Measurements from ENCODE around the gene GFOD1. TPM values are rescaled to one million over a fixed set of nuclear protein-coding genes. Genes with fewer than 3 reads are reported as not detected.

Gene GFOD1, protein sequence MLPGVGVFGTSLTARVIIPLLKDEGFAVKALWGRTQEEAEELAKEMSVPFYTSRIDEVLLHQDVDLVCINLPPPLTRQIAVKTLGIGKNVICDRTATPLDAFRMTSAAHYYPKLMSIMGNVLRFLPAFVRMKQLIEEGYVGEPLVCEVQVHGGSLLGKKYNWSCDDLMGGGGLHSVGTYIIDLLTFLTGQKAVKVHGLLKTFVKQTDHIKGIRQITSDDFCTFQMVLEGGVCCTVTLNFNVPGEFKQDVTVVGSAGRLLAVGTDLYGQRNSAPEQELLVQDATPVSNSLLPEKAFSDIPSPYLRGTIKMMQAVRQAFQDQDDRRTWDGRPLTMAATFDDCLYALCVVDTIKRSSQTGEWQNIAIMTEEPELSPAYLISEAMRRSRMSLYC
- 1.8 TPM in 2 replicates for total RNA-seq (2014; rRNA removed; shearing (Covaris generic))

DNA sequence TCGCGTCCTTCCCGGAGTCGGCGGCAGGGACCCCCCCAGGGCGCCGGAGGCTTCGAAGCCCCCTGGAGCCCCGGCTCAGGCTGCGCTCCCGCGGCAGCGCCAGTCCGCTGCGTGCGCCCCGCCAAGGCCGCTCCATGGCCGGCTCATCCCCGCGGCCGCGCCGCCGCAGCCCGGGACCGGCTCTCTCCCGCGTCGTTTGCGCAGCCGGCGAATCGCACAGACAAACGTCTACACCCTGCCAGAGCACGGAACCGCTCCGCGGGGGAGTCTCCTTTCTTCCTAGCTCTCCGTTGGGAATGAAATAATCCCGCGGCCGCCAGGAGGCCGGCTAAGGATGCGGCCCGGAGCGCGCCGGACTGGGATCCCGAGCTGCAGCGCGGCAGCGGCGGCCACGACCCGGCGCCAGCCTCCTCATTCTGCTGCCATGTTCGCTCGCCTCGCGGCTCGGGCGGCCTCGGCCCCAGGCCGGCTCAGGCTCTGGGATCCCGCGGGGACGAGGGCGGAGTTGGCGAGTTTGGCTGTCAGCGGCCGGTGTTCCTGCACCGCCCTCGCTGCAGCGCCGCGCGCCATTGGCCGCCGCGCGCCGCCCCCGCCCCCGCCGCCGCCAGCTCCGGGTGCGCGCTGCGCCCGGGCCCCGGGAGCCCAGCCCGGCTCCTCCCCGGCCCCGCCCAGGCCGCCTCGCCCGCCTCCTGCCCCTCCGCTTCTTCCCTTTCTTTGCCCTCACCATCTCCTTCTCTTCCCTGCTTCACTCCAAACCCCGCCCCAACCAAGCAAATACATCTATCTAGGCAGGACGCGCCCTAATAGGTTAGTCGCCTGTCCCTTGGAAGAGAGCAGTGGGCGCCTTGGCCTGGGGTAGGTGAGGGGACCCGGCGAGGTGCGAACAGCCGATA lies at the start of gene GFOD1:
GFOD1 (minus strand) TSS at position 479 of the 893 bp plus-strand sequence. CDS start 710 bp downstream, outside the sequence.
- DNase-seq (ENCODE audit: low read depth): peak; percentile 86

DNA sequence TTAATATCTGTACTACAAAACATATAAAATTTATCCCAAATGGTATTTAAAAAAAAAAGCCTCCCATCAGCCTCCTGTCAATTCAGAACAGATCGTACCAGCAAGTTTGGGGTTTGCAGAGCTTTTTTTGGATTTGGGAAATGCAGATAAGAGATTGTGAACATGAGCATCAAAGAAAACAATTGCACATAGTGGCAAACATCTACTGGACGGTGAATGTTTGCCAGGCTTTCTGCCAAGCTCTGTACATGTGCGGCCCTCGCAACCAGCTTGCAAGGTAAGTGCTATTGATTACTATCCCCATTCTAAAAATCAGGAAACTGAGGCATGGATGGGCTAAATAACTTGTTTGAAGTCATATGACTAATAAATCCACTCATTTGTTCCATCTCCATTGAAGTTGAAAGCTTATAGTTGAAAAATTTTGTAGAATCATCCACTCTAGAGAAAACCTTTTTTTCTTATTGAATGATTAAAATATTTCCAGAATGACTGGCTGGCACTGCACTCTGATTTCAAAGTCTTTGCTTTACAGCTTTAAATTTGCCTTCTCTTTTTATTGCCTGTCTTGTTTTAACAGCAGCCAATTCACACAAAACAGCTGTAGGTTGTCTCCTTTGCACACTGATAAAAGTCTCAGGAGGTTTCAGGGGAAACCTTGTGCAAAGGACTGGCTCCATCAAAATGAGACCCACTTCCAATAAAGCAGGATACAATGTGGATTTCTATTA lies 49.6 kb upstream of the GFOD1 start:
- DNase-seq (ENCODE audit: low read depth): no peak

DNA sequence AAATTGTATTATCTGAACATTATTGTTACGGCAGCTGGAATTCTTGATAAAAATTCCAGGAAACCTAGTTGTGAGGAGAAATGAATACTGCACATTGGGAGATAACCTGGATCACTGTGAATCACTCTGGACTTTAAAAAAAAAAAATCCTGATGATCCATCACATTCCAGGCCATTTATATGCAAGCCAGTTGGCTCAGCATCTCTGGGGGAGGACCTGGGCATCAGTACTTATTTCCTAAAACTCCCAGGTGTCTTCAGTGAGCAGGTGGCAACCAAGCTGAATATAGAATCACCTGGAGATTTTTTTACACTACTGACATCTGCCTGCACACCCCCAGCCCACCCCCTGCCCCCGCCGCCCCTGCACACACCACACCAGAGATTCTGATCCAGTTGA lies 47.9 kb upstream of the GFOD1 start:
- no peak for DNase-seq (ENCODE audit: low read depth)

DNA sequence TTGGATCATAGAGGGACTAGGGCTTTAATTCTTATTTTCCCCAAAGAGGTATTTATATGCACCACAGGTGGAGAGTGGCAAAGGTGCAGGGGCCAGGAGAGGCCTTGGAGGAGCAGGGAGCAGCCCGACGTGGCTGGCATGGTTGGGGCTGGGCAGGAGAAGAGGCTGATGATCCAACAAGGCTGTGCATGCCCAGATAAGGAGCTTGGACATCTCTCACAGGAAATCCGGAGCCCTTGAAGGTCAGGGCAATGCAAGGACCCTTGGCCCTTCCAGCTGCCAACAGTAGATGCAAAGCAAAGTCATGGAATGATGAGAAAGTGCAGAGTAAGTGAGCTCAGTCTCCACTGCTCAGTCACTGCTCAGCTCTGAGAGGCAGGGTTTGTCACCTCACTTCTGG lies 47.1 kb upstream of the GFOD1 start:
- DNase-seq (ENCODE audit: low read depth): no peak

- no peak for DNase-seq (ENCODE audit: low read depth)
These were observed 44.6 kb upstream of the GFOD1 start for GRCh38 chr6:13531956-13532355.

DNA sequence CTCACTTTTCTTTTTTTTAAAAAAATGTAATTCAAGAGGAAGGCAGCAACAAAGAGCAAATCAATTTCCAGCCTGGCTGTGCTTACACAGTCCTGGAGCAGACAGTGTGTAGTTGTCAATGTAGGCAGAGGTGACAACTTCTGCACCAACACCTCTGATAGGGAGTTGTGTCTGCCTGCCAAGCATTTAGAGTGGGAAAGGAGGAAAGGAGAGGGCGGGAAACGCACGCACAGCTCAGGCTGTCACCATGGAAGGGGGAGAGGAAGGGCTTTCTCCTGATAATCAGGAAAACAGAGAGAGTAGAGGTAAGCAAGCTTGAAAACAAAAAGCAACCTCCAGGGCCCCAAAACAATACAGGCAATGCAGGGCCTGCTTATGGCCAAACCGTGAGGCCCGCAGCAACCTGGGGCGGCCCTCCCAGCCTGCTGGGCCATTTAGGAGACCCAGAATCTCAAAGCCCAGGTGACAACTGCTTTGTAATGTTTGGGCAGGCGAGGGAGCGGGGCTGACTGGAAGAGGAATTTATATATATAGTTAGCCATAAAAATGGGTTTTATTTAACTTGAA lies 41.5 kb upstream of the GFOD1 start:
- no peak for DNase-seq (ENCODE audit: low read depth)

DNA sequence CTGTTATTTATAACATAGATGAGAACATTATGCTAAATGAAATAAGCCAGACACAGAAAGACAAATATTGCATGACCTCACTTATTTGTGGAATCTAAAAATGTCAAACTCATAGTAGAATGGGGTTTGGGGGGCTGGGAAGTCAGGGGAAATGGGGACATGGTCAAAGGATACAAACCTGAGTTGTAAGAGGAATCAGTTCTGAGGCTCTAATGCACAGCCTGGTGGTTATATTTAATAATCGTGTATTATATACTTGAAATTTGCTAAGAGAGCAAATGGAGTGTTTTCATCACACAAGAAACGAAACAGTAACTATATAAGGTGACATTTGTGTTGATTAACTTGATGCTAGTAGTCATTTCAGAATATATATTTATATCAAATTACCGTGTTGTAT lies 40.8 kb upstream of the GFOD1 start:
- DNase-seq (ENCODE audit: low read depth): no peak

GRCh38 chr6:13527671-13528056 lies 40.3 kb upstream of the GFOD1 start:
- DNase-seq (ENCODE audit: low read depth): no peak

- DNase-seq (ENCODE audit: low read depth): peak; percentile 7
These were observed 39.6 kb upstream of the GFOD1 start for GRCh38 chr6:13526727-13527670.

DNA sequence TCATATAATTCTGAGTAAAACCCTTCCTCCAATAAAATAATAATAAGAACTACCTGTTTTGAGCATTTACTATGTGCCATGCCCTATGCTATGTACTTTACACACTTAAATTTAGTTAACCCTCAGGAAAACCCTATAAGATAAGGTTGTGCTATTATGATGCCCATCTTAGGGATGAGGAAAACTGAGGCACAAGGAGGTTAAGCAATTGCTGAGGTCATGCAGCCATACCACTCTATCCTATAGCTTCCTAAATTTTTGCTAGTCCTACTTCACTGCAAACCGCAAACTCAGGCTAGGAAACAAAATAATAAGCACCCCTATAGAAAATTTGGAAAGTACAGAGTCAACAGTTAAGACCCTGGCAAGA lies 38.9 kb upstream of the GFOD1 start:
- DNase-seq (ENCODE audit: low read depth): no peak

DNA sequence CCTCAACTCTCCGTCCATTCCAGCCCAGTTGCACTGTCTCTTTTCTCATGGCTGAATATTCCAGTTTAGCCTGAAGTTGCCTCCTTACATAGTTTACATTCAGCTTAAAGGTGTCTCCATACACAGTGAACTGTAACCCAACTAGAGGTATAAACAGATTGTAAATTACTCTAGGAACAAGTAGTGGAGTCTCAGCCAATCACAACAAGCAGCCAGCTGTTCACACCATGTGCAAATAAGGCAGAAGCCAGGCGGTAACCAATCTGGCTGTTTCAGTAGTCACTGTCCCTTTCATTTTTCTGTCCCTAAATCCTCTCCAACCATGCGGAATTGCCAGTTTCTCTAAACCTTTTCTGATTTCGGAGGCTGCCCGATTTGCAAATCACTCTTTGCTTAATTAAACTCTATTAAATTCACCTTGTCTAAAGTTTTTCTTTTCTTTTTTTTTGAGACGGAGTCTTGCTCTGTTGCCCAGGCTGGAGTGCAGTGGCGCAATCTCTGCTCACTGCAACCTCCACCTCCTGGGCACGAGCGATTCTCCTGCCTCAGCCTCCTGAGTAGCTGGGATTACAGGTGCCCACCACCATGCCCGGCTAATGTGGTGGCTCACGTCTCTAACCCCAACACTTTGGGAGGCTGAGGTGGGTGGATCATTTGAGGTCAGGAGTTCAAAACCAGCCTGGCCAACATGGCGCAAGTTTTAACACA lies 37.6 kb upstream of the GFOD1 start:
- no peak for DNase-seq (ENCODE audit: low read depth)

GRCh38 chr6:13523826-13524622 lies 36.6 kb upstream of the GFOD1 start:
- peak; percentile 36 for DNase-seq (ENCODE audit: low read depth)

DNA sequence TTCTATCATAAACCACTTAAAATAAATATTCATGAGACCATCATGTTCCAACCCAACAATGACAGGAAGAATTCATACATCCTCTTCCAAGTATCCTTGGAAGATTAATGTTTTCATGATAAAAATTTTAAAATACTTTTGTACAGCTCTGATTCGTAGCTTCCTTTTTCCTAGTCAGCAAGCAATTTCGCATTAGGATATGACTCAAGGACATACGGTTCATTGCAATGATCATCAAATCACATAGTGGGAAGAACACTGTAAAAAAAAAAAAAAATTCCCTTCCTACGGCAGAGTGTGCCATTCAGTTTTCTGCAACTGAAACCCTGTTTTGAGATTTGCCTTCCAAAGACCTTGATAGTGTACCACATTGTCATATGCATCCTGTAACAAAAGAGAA lies 35.3 kb upstream of the GFOD1 start:
- peak; percentile 8 for DNase-seq (ENCODE audit: low read depth)

DNA sequence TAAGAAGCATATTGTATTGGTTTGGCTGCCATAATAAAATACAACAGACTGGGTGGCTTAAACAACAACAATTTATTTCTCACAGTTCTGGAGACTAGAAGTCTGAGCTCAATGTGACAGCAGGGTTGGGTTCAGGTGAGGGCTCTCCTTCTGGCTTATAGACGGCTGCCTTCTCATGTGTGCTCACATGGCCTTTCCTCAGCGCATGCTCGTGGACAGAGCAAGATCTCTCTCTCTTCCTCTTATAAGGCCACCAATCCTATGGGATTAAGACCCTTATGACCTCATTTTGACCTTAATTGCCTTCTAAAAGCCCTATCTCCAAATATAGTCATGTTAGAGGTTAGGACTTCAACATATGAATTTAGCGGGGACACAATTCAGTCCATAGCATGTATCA lies 32.4 kb upstream of the GFOD1 start:
- no peak for DNase-seq (ENCODE audit: low read depth)

GRCh38 chr6:13517116-13517515 lies 29.7 kb upstream of the GFOD1 start:
- DNase-seq (ENCODE audit: low read depth): no peak

DNA sequence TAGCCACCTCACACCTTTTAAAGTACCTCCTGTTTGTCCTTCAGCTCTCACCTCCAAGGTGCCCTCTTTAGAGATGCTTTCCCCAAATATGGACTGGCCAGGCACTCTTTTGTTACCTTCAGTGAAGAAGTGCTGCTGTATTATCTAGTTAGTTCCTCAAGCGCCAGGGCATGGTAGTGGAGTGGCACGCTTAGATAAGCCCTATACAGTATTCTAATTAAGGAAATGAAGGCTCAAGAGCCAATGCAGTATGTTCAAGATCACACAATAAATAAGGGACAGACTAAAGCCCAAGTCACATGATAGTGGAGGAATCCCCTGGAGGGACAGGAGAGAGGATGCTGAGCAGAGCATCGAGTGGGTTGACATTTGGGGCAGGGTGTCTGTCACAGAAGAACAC lies 28.5 kb upstream of the GFOD1 start:
- DNase-seq (ENCODE audit: low read depth): no peak

GRCh38 chr6:13513626-13514502 lies 26.5 kb upstream of the GFOD1 start:
- no peak for DNase-seq (ENCODE audit: low read depth)

GRCh38 chr6:13512900-13513299 lies 25.5 kb upstream of the GFOD1 start:
- DNase-seq (ENCODE audit: low read depth): no peak

Data from RPMI7951 (cell line).